Stimulated activated CD4-positive, alpha-beta T cell treated with anti-CD3 and anti-CD28 coated beads, Interleukin-1b, Interleukin-23, amount 100 ng/mL, for 48 hours (primary cell): ENCODE measurements around the gene LPIN2.
"Not testable (repeated sequence)": the region's sequence is repeated elsewhere in the genome, so short reads cannot be mapped to it uniquely, and the experiment has no call there.

ENCODE experiments used
- DNase-seq: peaks from one replicate; pipeline ENCODE4 v3.0.0-alpha.2; 2020

LPIN2 gene

GRCh38 chr18:3013024-3013804 is at the start of gene LPIN2:
Gene LPIN2, minus strand, starts transcription at chr18:3013144. Its CDS starts 52,304 bp downstream, at chr18:2960840.
- peak; percentile 97 for DNase-seq

GRCh38 chr18:3061581-3062312 is 48.8 kb upstream of the LPIN2 start:
- DNase-seq, result peak; percentile 70

GRCh38 chr18:3060667-3061580 is 48.0 kb upstream of the LPIN2 start:
- DNase-seq, result peak; percentile 58

DNA sequence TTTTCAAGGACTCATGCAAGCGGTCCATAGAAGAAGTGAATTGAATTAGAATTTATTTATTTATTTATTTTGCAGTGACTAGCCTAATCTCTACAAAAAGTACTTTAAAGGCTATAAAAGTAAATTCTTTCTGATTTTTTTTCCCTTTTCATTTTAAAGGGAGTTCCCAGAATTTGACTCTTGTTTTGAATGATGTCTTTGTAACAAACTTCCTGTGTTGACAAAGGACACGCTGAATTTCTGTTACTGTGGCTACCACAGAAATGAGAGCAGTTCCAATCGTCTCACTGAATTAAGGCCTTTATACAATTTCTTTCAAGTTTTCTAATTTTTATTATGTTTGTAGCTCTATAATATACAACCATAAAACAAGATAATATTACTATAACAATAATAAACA is 46.3 kb upstream of the LPIN2 start:
- DNase-seq, result no peak

DNA sequence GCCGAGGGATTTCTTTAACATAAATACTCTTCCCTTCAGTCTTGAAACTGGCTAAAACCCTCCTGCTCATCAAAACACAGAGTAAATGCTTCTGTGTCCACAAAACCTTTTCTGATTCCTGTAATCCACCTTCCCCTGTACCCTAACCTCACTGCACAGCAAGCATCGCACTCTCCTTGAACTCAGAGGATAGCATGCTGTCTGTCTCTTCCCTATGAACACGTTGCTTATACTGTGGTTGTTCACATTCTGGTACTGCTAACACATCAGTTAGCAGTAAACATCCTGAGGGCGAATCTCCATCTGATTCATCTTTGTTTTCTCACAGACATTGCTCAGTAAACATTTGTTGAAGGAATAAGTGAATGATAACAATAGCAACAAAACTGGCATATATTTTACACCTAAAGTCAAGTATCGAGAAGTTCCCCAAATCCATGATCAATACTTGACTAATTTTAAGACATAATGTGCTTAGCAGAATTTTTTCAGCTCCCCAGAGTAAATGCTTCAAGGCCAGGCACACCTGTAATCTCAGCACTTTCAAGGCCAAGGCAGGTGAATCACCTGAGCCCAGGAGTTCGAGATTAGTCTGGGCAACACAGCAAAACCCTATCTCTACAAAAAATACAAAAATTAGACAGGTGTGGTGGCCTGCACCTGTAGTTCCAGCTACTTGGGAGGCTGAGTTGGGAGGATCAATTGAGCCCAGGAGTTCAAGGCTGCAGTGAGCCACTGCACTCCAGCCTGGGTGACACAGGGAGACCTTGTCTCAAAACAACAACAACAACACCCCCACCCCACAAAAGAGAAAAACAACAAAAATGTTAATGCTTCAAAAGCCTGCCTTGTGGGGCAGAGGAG is 45.6 kb upstream of the LPIN2 start:
- DNase-seq, result no peak

DNA sequence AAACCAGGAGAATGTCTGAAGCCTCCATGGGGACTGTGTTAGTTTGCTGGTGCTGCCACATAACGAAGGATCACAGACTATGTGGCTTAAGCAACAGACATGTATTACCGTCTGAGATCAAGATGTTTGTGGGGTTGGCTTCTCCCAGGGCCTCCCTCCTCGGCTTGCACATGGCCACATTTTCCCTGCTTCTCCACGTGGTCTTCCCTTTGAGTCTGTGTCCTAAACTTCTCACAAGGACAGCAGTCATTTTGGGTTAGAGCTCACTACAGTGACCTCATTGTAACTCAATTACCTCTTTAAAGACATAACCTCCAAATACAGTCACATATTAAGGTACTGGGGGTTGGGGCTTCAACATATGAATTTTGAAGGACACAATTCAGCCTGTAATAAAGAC is 44.6 kb upstream of the LPIN2 start:
- no peak for DNase-seq

GRCh38 chr18:3056311-3056710 is 43.4 kb upstream of the LPIN2 start:
- DNase-seq, result no peak

- no peak for DNase-seq
These were observed 42.9 kb upstream of the LPIN2 start for GRCh38 chr18:3055816-3056215.

- no peak for DNase-seq
These were observed 42.3 kb upstream of the LPIN2 start for GRCh38 chr18:3055186-3055728.

DNA sequence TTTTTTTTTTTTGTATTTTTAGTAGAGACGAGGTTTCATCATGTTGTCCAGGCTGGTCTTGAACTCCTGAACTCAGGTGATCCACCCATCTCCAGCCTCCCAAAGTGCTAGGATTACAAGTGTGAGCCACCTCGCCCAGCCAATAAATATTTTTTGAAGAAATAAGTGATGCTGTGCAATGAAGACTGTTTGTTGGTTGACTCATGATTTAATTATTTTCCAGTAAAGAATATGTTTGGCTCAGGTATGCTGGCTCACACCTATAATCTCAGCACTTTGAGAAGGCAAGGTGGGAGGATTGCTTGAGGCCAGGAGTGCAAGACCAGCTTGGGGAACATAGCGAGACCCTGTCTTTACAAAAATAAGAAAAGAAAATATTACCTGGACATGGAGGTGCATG is 41.8 kb upstream of the LPIN2 start:
- no peak for DNase-seq

DNA sequence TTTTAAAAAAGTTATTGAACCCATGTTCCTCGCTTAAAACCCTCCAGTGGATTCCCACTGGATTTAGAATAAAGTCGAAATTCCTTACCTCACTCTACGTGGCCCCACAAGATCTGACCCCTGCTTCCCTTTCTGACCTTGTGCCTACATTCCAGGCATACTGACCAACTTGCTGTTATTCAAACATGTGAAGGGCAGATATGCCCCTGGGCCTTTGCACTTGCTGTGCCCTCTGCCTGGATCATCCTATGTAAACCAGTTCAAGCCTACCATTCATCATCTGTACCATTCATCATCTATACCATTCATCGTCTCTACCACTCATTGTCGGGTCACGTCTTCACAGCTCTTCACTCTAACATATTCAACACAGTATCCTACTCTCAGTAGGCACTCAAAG is 41.3 kb upstream of the LPIN2 start:
- DNase-seq, result no peak

DNA sequence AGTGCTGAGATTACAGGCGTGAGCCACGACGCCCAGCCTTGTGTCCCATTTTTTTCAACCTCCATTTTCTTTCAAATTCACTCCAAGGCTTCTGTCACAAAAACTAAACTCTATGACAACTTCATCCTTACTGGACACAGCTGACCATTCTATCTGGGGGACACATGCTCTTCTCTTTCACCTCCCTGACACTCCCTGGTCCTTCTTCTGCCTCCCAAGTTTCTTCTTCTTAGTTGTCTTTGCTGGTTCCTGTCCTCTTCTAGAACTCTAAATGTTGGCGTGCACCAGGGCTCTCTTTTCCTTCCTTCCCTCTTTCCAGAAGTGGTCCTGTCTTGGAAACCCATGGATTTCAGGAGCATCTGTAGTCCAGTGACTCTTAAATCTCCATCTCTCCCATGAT is 40.1 kb upstream of the LPIN2 start:
- no peak for DNase-seq

GRCh38 chr18:3052411-3052758 is 39.4 kb upstream of the LPIN2 start:
- no peak for DNase-seq

GRCh38 chr18:3051718-3052410 is 38.9 kb upstream of the LPIN2 start:
- no peak for DNase-seq

DNA sequence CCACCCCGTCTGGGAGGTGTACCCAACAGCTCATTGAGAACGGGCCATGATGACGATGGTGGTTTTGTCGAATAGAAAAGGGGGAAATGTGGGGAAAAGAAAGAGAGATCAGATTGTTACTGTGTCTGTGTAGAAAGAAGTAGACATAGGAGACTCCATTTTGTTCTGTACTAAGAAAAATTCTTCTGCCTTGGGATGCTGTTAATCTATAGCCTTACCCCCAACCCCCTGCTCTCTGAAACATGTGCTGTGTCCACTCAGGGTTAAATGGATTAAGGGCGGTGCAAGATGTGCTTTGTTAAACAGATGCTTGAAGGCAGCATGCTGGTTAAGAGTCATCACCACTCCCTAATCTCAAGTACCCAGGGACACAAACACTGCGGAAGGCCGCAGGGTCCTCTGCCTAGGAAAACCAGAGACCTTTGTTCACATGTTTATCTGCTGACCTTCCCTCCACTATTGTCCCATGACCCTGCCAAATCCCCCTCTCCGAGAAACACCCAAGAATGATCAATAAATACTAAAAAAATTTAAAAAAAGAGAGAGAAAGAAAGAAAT is 37.0 kb upstream of the LPIN2 start:
- DNase-seq, result not testable (repeated sequence)

DNA sequence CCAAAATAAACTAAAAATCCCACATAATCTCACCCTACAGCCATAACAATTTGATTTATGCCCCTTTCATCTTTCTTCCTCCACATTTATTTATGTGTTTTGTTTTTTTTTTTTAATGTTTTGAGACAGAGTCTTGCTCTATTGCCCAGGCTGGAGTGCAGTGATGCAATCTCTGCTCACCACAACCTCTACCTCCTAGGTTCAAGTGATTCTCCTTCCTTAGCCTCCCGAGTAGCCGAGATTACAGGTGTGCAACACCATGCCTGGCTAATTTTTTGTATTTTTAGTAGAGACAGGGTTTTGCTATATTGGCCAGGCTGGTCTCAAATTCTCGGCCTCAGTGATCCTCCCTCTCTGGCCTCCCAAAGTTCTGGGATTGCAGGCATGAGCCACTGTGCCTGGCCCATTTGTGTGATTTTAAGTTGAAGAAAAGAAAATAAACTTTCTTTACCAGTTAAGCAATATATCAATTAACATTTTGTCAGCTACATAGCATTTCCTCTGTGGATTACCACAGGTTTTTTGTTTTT is 35.9 kb upstream of the LPIN2 start:
- DNase-seq, result no peak

DNA sequence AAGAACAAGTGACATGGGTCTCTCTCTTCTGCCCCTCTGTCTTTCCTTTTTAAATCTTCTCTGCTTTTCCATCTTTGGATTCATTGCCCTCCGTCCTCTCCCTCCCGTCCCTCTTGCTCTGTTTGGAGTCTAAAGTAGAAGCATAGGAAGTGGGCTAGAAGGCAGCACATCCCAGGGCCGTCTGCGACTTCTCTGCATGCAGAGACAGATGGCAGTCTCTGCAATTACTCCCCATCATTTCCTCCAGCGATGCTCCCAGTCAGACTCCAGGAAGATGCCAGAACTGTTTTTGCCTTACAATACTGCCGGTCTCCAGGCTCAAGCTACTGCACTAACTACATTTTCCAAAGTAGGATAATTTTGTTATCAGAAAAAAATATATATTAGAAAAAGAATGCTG is 35.2 kb upstream of the LPIN2 start:
- no peak for DNase-seq

- DNase-seq, result peak; percentile 33
These were observed 33.4 kb upstream of the LPIN2 start for GRCh38 chr18:3046216-3046808.

DNA sequence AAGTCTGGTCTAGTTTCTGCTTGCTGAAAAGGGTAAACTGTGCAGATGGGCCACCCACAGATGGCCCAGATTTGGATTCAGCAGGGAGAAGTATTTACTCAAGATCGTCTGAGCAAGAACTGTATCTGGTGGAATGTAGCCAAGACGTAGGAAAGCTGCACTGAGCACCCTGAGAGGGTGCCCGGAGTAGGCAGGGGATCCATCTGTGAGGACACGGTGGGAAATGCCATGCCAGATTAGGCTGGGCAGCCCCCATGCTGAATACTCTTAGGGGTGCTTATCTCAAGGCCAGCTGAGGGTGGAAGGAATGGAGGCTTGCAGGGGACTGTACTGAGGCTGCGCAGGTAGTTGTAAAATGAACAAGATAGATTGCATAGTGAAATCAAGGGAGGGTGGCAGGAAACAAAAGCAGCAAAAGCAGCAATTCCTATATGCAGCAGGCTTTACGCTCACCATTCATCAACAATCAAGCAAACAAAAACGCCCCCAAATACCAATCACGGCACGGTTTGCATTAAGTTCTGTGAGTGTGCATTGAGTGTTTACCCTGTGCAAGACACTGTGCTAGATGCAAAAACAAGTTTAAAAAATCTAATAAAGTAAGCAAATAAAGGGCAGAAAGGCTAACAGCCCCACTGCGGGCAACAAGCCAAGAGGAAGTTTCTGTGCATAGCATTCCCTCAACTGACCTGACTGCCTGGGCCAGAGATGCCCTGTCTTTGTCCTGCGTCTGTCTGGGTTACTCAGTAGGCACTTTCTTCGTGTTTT is 32.2 kb upstream of the LPIN2 start:
- no peak for DNase-seq

DNA sequence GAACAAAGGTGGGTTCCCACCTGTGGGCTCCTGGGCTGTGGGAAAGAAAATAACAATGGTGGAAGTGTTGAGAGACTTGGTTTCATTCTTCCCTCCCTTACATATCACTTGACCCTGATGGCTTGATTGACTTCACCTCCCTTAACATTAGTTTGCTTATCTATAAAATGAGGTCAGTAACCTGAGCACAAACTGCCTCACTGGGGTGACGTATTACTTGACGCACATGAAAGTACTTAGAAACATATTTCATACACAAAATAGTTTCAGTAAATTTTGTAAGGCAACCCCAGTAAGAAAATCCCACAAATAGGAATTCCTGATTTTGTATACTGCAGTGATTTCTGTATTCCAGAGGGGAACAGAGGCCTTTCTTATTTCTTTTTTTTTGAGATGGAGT is 29.4 kb upstream of the LPIN2 start:
- DNase-seq, result no peak
